GM12878 (cell line): Measurements from ENCODE around the gene ABCC1. TPM values are rescaled to one million over a fixed set of nuclear protein-coding genes. Genes with fewer than 3 reads are reported as not detected.
"Not testable (repeated sequence)": the region's sequence is repeated elsewhere in the genome, so short reads cannot be mapped to it uniquely, and the experiment has no call there.

Source experiments
- ATAC-seq: fragments of 200-7000 bp; cut with Tn5 transposase; 3 replicates; pipeline ENCODE4 v1.9.1; 2020; ENCODE audit warnings: mild to moderate bottlenecking, moderate library complexity
- BruUV-seq: library from RNA; stranded (reverse); fragments of 400-500 nt; replicated peaks from 2 replicates; lab custom pipeline; 2021; lab: Mats Ljungman, UMichigan
- CTCF ChIA-PET: fragments of 300-600 bp; sonication (Branson Sonifier 250); formaldehyde crosslinking; extraction: SDS; loops from one replicate; lab custom pipeline; 2021; ENCODE audit warnings: inconsistent platforms; lab: Yijun Ruan, JAX
- POLR2A ChIA-PET: fragments of 350-600 bp; formaldehyde crosslinking; extraction: SDS; loops from one replicate; lab custom pipeline; 2021; ENCODE audit warnings: inconsistent platforms; lab: Charles Lee
- RAD21 ChIA-PET: fragments of 300-600 bp; sonication (Branson Sonifier 250); formaldehyde crosslinking; loops from one replicate; lab custom pipeline; 2023; ENCODE audit warnings: antibody characterized with exemption; ENCODE audit not compliant: unreplicated experiment; lab: Charles Lee
- SMC1A ChIA-PET: fragments of 300-600 bp; sonication (Branson Sonifier 250); formaldehyde crosslinking; loops from one replicate; lab custom pipeline; 2023; ENCODE audit not compliant: unreplicated experiment, uncharacterized antibody; lab: Charles Lee
- DNase-seq: peaks from one replicate; pipeline ENCODE4 v3.0.0-alpha.2; 2011; ENCODE audit warnings: low read depth, low spot score
- FAIRE-seq: peaks from 3 replicates; lab custom pipeline; 2011; peaks lifted over from hg19 to GRCh38; lab: Jason Lieb, UNC
- H2AFZ ChIP-seq: 2 replicates; pipeline ENCODE4 v1.6.0; 2011; ENCODE audit warnings: low read depth, low read length, control low read depth; ENCODE audit not compliant: control insufficient read depth
- H3K27ac ChIP-seq: 2 replicates; pipeline ENCODE4 v1.5.1; 2011; ENCODE audit warnings: control low read depth; ENCODE audit not compliant: control insufficient read depth, insufficient read depth
- H3K27me3 ChIP-seq, 2 experiments: replicated peaks in 1 of 2; 2 replicates each; pipeline versions ENCODE4 v1.6.0 to v1.6.1; 2011; ENCODE audit warnings: low read length in 1 of 2; ENCODE audit not compliant: control insufficient read depth in 2 of 2, insufficient read depth in 2 of 2
- H3K36me3 ChIP-seq, 2 experiments: 2 replicates each; pipeline ENCODE4 v1.5.1; 2011; ENCODE audit warnings: low read length in 1 of 2; ENCODE audit not compliant: control insufficient read depth in 2 of 2, insufficient read depth in 2 of 2
- H3K4me1 ChIP-seq: 2 replicates; pipeline ENCODE4 v1.6.1; 2011; ENCODE audit warnings: mild to moderate bottlenecking, low read length, moderate library complexity, mixed read lengths; ENCODE audit not compliant: control insufficient read depth, insufficient read depth
- H3K4me2 ChIP-seq: 2 replicates; pipeline ENCODE4 v1.6.0; 2011; ENCODE audit warnings: control low read depth; ENCODE audit not compliant: control insufficient read depth, insufficient read depth
- H3K4me3 ChIP-seq: fragments of 200-600 bp; sonication (generic); 2 replicates; pipeline ENCODE4 v1.5.1; 2016
- H3K79me2 ChIP-seq: 2 replicates; pipeline ENCODE4 v1.6.0; 2011; ENCODE audit warnings: low read length; ENCODE audit not compliant: control insufficient read depth, insufficient read depth
- H3K9ac ChIP-seq: 2 replicates; pipeline ENCODE4 v1.8.0; 2011; ENCODE audit warnings: low read length, control low read depth, mixed read lengths; ENCODE audit not compliant: control insufficient read depth, insufficient read depth
- H3K9me3 ChIP-seq: replicated peaks from 3 replicates; pipeline ENCODE4 v1.5.1; 2011; ENCODE audit warnings: mild to moderate bottlenecking, low read length; ENCODE audit not compliant: control insufficient read depth, insufficient read depth
- H4K20me1 ChIP-seq: 2 replicates; pipeline ENCODE4 v1.6.0; 2011; ENCODE audit not compliant: control insufficient read depth, insufficient read depth
- CEBPZ ChIP-seq: fragments of 150-350 bp; IDR thresholded peaks from 2 replicates; pipeline ENCODE4 v1.6.1; 2016; ENCODE audit warnings: low read depth, low read length
- EP300 ChIP-seq, 2 experiments: fragments of 150-350 bp in 1 of 2; IDR thresholded peaks; 2 replicates each; pipeline ENCODE4 v1.6.1; 2011 to 2012; ENCODE audit warnings: low read depth in 2 of 2, low read length in 2 of 2, borderline replicate concordance in 1 of 2, improper control_type of control experiment in 1 of 2, inconsistent platforms in 1 of 2; ENCODE audit not compliant: control insufficient read depth in 1 of 2
- MEF2A ChIP-seq: IDR thresholded peaks from 2 replicates; pipeline ENCODE4 v1.6.1; 2011; ENCODE audit warnings: low read depth, mild to moderate bottlenecking, low read length, moderate library complexity; ENCODE audit not compliant: insufficient read depth
- MYC ChIP-seq: IDR thresholded peaks from 2 replicates; pipeline ENCODE4 v1.6.1; 2011; ENCODE audit warnings: mild to moderate bottlenecking, low read length, moderate library complexity, inconsistent platforms; ENCODE audit not compliant: insufficient read depth, insufficient replicate concordance, insufficient read length, severe bottlenecking
- NR2C1 ChIP-seq: fragments of 450-650 bp; IDR thresholded peaks from 2 replicates; pipeline ENCODE4 v1.6.1; 2017; ENCODE audit warnings: antibody characterized with exemption, mild to moderate bottlenecking, moderate library complexity
- RB1 ChIP-seq: fragments of 450-650 bp; formaldehyde crosslinking; IDR thresholded peaks from 2 replicates; pipeline ENCODE4 v1.6.1; 2017; ENCODE audit warnings: mild to moderate bottlenecking, borderline replicate concordance
- WGBS: methylation state at CpG from one replicate; pipeline ENCODE4 v1.1.6; 2016; ENCODE audit warnings: low lambda C conversion rate; ENCODE audit not compliant: insufficient replicate concordance, insufficient coverage; ENCODE audit errors: missing lambda C conversion rate; 5-methylcytosine and 5-hydroxymethylcytosine counted together
- in situ Hi-C: fragments of 300-500 bp; cut with MboI; formaldehyde crosslinking; loops from 9 replicates; pipeline ENCODE4 v1.14.3; 2018; ENCODE audit warnings: mixed read lengths
- intact Hi-C: fragments of 100-400 bp; cut with micrococcal nuclease; formaldehyde crosslinking; loops from one replicate; pipeline ENCODE4 v1.14.2; 2022; ENCODE audit not compliant: unreplicated experiment
- polyA plus RNA-seq, 11 experiments: library from polyadenylated mRNA; depleted of rRNA in 4 of 11; unstranded in 6 of 11; stranded (reverse) in 5 of 11; fragments of >200 nt; fragmentation: Nextera tagmentation in 4 of 11; fragmentation: Illumina TruSeq in 1 of 11; extraction: Ambion mirVana in 4 of 11; extraction: Trizol in 1 of 11; gene quantifications; 1 replicate in 1 of 11; 2 replicates in 10 of 11; pipeline versions ENCODE4 v1.2.1 to v1.2.3, GENCODE V29; 2011 to 2016; ENCODE audit warnings: inconsistent platforms in 2 of 11, missing spikeins in 2 of 11, low read depth in 1 of 11
- total RNA-seq, 4 experiments: library from RNA; depleted of rRNA in 3 of 4; stranded (reverse); fragments of >200 nt in 3 of 4; fragmentation: Illumina TruSeq in 1 of 4; extraction: Trizol in 1 of 4; gene quantifications; 2 replicates each; pipeline versions ENCODE4 v1.2.1 to v1.2.3, GENCODE V29; 2013 to 2021

The ABCC1 gene
- total and polyA plus RNA-seq, 10 of the 15 experiments (the other 5 are each of a cell fraction or from before 2014, with no cell fraction given) = 3.2 to 44.6 (median 14.5) TPM

- TF ChIP-seq EP300 (IDR thresholded peaks at IDR 0.05; ENCODE audit: borderline replicate concordance in 1 of 2, control insufficient read depth in 1 of 2, low read depth in 2 of 2, low read length in 2 of 2) = no peak
- no peak for TF ChIP-seq MEF2A
- no peak for TF ChIP-seq NR2C1
- no peak for TF ChIP-seq RB1
- TF ChIP-seq, all 136 proteins: peak for 0
Measured at GRCh38 chr16:16176328-16176727, 226.9 kb downstream of the ABCC1 start (continued).

- whole genome bisulfite sequencing = 62% methylated on average over 7 of the region's 7 CpGs
- Histone ChIP-seq H3K4me3 (no peak overlapping the region), H3K4me2 (no peak overlapping the region)
- ChIA-PET SMC1A (no interaction called here), RAD21 (no interaction called here)
- no peak for ATAC-seq
- DNase-seq = no peak
- TF ChIP-seq CEBPZ = no peak
- TF ChIP-seq MYC = no peak
- TF ChIP-seq, all 136 proteins: peak for 0
- in situ Hi-C loops = no loop called here
- H3K27ac ChIP-seq = no peak overlapping the region
- no peaks in the 10 kb centered on the region for H3K4me1 ChIP-seq
- FAIRE-seq = no peak
- no peaks in the 10 kb centered on the region for H4K20me1 ChIP-seq
- no peak overlapping the region for H2AFZ ChIP-seq
- POLR2A ChIA-PET = interaction anchor here (0.6 kb wide), 1 partner anchor 385 kb away, joined by 4 read pairs; no protein-coding TSS in a partner anchor
- CTCF ChIA-PET = interaction anchor here (1.5 kb wide), 1 partner anchor 8 kb away, joined by 8 read pairs; no protein-coding TSS in a partner anchor
- no peak overlapping the region for H3K9ac ChIP-seq
- no peaks in the 10 kb centered on the region for H3K27me3 ChIP-seq
- intact Hi-C loops = no loop called here
- no TSS peak for BruUV-seq
- no peaks in the 10 kb centered on the region for H3K36me3 ChIP-seq
- H3K9me3 ChIP-seq = no peaks in the 10 kb centered on the region; the same call in 2 of the 3 replicates
- no peaks in the 10 kb centered on the region for H3K79me2 ChIP-seq
Measured at GRCh38 chr16:16178455-16179162, 229.2 kb downstream of the ABCC1 start.

- H3K27me3 ChIP-seq, H3K4me2 ChIP-seq, CTCF ChIA-PET, in situ Hi-C loops, POLR2A ChIA-PET, H3K79me2 ChIP-seq, ATAC-seq, RAD21 ChIA-PET, H3K27ac ChIP-seq, SMC1A ChIA-PET, FAIRE-seq, H4K20me1 ChIP-seq, H3K4me1 ChIP-seq, BruUV-seq, H2AFZ ChIP-seq, H3K36me3 ChIP-seq, H3K9ac ChIP-seq, intact Hi-C loops, DNase-seq, H3K4me3 ChIP-seq, H3K9me3 ChIP-seq: not testable (repeated sequence)
- WGBS = 25% methylated on average over 3 of the region's 3 CpGs
Measured at GRCh38 chr16:16181748-16182147, 232.3 kb downstream of the ABCC1 start.
